Measurements from ENCODE around the gene PCLO.

- TF ChIP-seq LEF1 (IDR thresholded peaks at IDR 0.05; ENCODE audit: borderline replicate concordance) (no peak), ZNF384 (IDR thresholded peaks at IDR 0.05) (no peak), SP1 (IDR thresholded peaks at IDR 0.05) (no peak)
Measured at GRCh38 chr7:83036721-83037380, 125.8 kb downstream of the PCLO start.
